Suprapubic skin (tissue), 4 donors: ENCODE data around the gene SERPIND1. TPM values are rescaled to one million over a fixed set of nuclear protein-coding genes. Genes with fewer than 3 reads are reported as not detected.

Experiments
- DNase-seq, 2 donors: peaks; one replicate each; pipeline ENCODE4 v3.0.0-alpha.2; 2019; ENCODE audit warnings: low spot score in 2 of 2
- H3K27ac ChIP-seq: fragments of 200-600 bp; sonication (generic); one replicate; pipeline ENCODE4 v1.5.1; 2019
- H3K27me3 ChIP-seq: fragments of 200-600 bp; sonication (generic); one replicate; pipeline ENCODE4 v1.5.1; 2019
- H3K36me3 ChIP-seq: fragments of 200-600 bp; sonication (generic); one replicate; pipeline ENCODE4 v1.5.1; 2019
- H3K4me1 ChIP-seq: fragments of 200-600 bp; sonication (generic); one replicate; pipeline ENCODE4 v1.5.1; 2019
- H3K4me3 ChIP-seq: fragments of 200-600 bp; sonication (generic); one replicate; pipeline ENCODE4 v1.5.1; 2019; ENCODE audit warnings: mild to moderate bottlenecking
- H3K9me3 ChIP-seq: fragments of 200-600 bp; sonication (generic); one replicate; pipeline ENCODE4 v1.5.1; 2019
- EP300 ChIP-seq: sonication (generic); formaldehyde crosslinking; IDR thresholded peaks from one replicate; pipeline ENCODE4 v1.6.1; 2017; ENCODE audit warnings: antibody characterized with exemption
- POLR2A ChIP-seq, 2 donors: fragments of 450-650 bp; IDR thresholded peaks; one replicate each; pipeline ENCODE4 v1.6.1; 2017; ENCODE audit warnings: antibody characterized with exemption in 2 of 2, mild to moderate bottlenecking in 2 of 2, moderate library complexity in 2 of 2
- POLR2AphosphoS5 ChIP-seq, 3 donors: sonication (generic); formaldehyde crosslinking; IDR thresholded peaks; one replicate each; pipeline ENCODE4 v1.6.1; 2017; ENCODE audit warnings: antibody characterized with exemption in 3 of 3
- WGBS: methylation state at CpG from one replicate; pipeline ENCODE4 v1.1.5; 2018; 5-methylcytosine and 5-hydroxymethylcytosine counted together
- total RNA-seq, 4 donors: library from RNA; depleted of rRNA; stranded (reverse); fragments of >200 nt; gene quantifications; one replicate each; pipeline ENCODE4 v1.1.0, GENCODE V29; 2016
- TF ChIP-seq, protein P1 (sequence below), 2 donors: fragments of 200-600 bp in 1 of 2; fragments of 450-650 bp in 1 of 2; sonication (generic) in 1 of 2; IDR thresholded peaks; one replicate each; pipeline ENCODE4 v1.5.1; 2016 to 2019; ENCODE audit warnings: antibody characterized with exemption in 2 of 2, mild to moderate bottlenecking in 1 of 2, moderate library complexity in 1 of 2

The SERPIND1 gene
- total RNA-seq, 4 donors from 2014 or later = 0.40 TPM; not detected in 3

GRCh38 chr22:20834725-20835124 lies 60.8 kb downstream of the SERPIND1 start:
- H3K36me3 ChIP-seq = peaks cover 39% of the 10 kb centered on the region
- H3K27me3 ChIP-seq = no peaks in the 10 kb centered on the region
- H3K27ac ChIP-seq = no peak overlapping the region
- no peak for DNase-seq
- H3K4me3 ChIP-seq = no peak overlapping the region
- WGBS = 87% methylated on average over 3 of the region's 3 CpGs
- H3K4me1 ChIP-seq = no peaks in the 10 kb centered on the region
- TF ChIP-seq EP300 (no peak), POLR2A (IDR thresholded peaks at IDR 0.05) (no peak), POLR2AphosphoS5 (IDR thresholded peaks at IDR 0.05) (no peak)
- TF ChIP-seq, protein P1, sequence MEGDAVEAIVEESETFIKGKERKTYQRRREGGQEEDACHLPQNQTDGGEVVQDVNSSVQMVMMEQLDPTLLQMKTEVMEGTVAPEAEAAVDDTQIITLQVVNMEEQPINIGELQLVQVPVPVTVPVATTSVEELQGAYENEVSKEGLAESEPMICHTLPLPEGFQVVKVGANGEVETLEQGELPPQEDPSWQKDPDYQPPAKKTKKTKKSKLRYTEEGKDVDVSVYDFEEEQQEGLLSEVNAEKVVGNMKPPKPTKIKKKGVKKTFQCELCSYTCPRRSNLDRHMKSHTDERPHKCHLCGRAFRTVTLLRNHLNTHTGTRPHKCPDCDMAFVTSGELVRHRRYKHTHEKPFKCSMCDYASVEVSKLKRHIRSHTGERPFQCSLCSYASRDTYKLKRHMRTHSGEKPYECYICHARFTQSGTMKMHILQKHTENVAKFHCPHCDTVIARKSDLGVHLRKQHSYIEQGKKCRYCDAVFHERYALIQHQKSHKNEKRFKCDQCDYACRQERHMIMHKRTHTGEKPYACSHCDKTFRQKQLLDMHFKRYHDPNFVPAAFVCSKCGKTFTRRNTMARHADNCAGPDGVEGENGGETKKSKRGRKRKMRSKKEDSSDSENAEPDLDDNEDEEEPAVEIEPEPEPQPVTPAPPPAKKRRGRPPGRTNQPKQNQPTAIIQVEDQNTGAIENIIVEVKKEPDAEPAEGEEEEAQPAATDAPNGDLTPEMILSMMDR (IDR thresholded peaks at IDR 0.05) = no peak
- H3K9me3 ChIP-seq = no peaks in the 10 kb centered on the region

Other genes with a start within 250 kb of the SERPIND1 start
- gene PI4KA, start 84.7 kb downstream of the SERPIND1 start, total RNA-seq = 100 to 1,000 TPM in 1 of 4 donors, 10 to 100 TPM in 3; 44.7 to 136 (median 67.7) TPM
- 10 to 100 TPM; 19.1 to 29.8 (median 22.8) TPM for gene SNAP29, start 84.9 kb downstream of the SERPIND1 start, total RNA-seq
- gene CRKL, start 143.3 kb downstream of the SERPIND1 start, total RNA-seq = 10 to 100 TPM; 52.7 to 75.3 (median 71.9) TPM
- gene AIFM3, start 193.1 kb downstream of the SERPIND1 start, total RNA-seq = under 1 TPM in 1 of 4 donors, not detected in 3; 0.72 TPM
- gene LZTR1, start 208.2 kb downstream of the SERPIND1 start, total RNA-seq = 10 to 100 TPM; 29.3 to 75.6 (median 46.9) TPM
- gene THAP7, start 228.0 kb downstream of the SERPIND1 start, total RNA-seq = 10 to 100 TPM; 33.9 to 57.0 (median 37.4) TPM
- gene P2RX6, start 241.1 kb downstream of the SERPIND1 start, total RNA-seq = 1 to 10 TPM in 3 of 4 donors, under 1 TPM in 1; 0.21 to 3.1 (median 1.0) TPM